Left ventricle myocardium inferior (tissue), 1 donor: ENCODE results near the gene HYI. TPM values are rescaled to one million over a fixed set of nuclear protein-coding genes. Genes with fewer than 3 reads are reported as not detected.

Experiments used
- DNase-seq: peaks from one replicate; pipeline ENCODE4 v3.0.0-alpha.2; 2020
- H3K27ac ChIP-seq: fragments of 200-600 bp; replicated peaks from 2 replicates; pipeline ENCODE4 v1.8.0; 2021
- H3K27me3 ChIP-seq: fragments of 200-600 bp; 2 replicates; pipeline ENCODE4 v1.8.0; 2021; ENCODE audit warnings: low read depth
- H3K36me3 ChIP-seq: fragments of 200-600 bp; 2 replicates; pipeline ENCODE4 v1.8.0; 2021
- H3K4me1 ChIP-seq: fragments of 200-600 bp; 2 replicates; pipeline ENCODE4 v1.8.0; 2021
- H3K4me3 ChIP-seq: fragments of 200-600 bp; 2 replicates; pipeline ENCODE4 v1.8.0; 2021; ENCODE audit warnings: mild to moderate bottlenecking, moderate library complexity
- H3K9me3 ChIP-seq: fragments of 200-600 bp; replicated peaks from 2 replicates; pipeline ENCODE4 v1.8.0; 2021
- CTCF ChIP-seq: fragments of 200-600 bp; IDR thresholded peaks from 2 replicates; pipeline ENCODE4 v1.8.0; 2021; ENCODE audit warnings: antibody characterized with exemption, mild to moderate bottlenecking, borderline replicate concordance
- intact Hi-C: fragments of 100-400 bp; cut with micrococcal nuclease; formaldehyde crosslinking; loops from one replicate; pipeline ENCODE4 v1.11.0; 2022
- total RNA-seq: library from RNA; stranded (reverse); fragmentation: NEBNext Ultra II Directional; extraction: Animal tissue kit (Norgen Biotek cat#: 25700); gene quantifications from one replicate; pipeline ENCODE4 v1.2.1, GENCODE V29; 2021
- donor health status: DM: no; HTN: yes; CAD: no; lungs with severe emphysema.

Gene HYI
- total RNA-seq, 1 donor from 2014 or later: 22.8 TPM

GRCh38 chr1:43427524-43427923 is 26.2 kb downstream of the HYI start:
- no peak overlapping the region for H3K4me3 ChIP-seq
- H3K9me3 ChIP-seq: no peaks in the 10 kb centered on the region
- H3K36me3 ChIP-seq: peaks cover 97% of the 10 kb centered on the region
- TF ChIP-seq CTCF: no peak
- H3K27me3 ChIP-seq: no peaks in the 10 kb centered on the region
- no peaks in the 10 kb centered on the region for H3K4me1 ChIP-seq
- DNase-seq: no peak
- intact Hi-C loops: no loop called here
- no peak overlapping the region for H3K27ac ChIP-seq

- H3K27ac ChIP-seq: no peak overlapping the region
- no peak overlapping the region for H3K4me3 ChIP-seq
- no peak for TF ChIP-seq CTCF
- no peak for DNase-seq
- no peaks in the 10 kb centered on the region for H3K4me1 ChIP-seq
- H3K36me3 ChIP-seq: peaks cover 97% of the 10 kb centered on the region
- no peaks in the 10 kb centered on the region for H3K27me3 ChIP-seq
- no peaks in the 10 kb centered on the region for H3K9me3 ChIP-seq
- intact Hi-C loops: no loop called here
These were observed 27.5 kb downstream of the HYI start for GRCh38 chr1:43426221-43426620.

GRCh38 chr1:43425045-43425444 is 28.7 kb downstream of the HYI start:
- Histone ChIP-seq H3K4me3 (no peak overlapping the region), H3K27me3 (no peaks in the 10 kb centered on the region), H3K4me1 (no peaks in the 10 kb centered on the region), H3K9me3 (no peaks in the 10 kb centered on the region), H3K27ac (no peak overlapping the region), H3K36me3 (peaks cover 97% of the 10 kb centered on the region)
- intact Hi-C loops: no loop called here
- DNase-seq: no peak
- TF ChIP-seq CTCF: no peak

GRCh38 chr1:43423672-43424550 is 29.8 kb downstream of the HYI start:
- no peaks in the 10 kb centered on the region for H3K9me3 ChIP-seq
- intact Hi-C loops: no loop called here
- H3K4me1 ChIP-seq: no peaks in the 10 kb centered on the region
- DNase-seq: no peak
- peaks cover 97% of the 10 kb centered on the region for H3K36me3 ChIP-seq
- H3K4me3 ChIP-seq: no peak overlapping the region
- no peak for TF ChIP-seq CTCF
- H3K27me3 ChIP-seq: no peaks in the 10 kb centered on the region
- H3K27ac ChIP-seq: no peak overlapping the region

- TF ChIP-seq CTCF: no peak
- Histone ChIP-seq H3K9me3 (no peaks in the 10 kb centered on the region), H3K36me3 (peaks cover 97% of the 10 kb centered on the region), H3K27ac (no peak overlapping the region), H3K4me1 (no peaks in the 10 kb centered on the region), H3K27me3 (no peaks in the 10 kb centered on the region), H3K4me3 (no peak overlapping the region)
- intact Hi-C loops: no loop called here
- DNase-seq: no peak
These were observed 30.6 kb downstream of the HYI start for GRCh38 chr1:43422995-43423671.
